Measurements from ENCODE around the gene ATP8B1. TPM values are rescaled to one million over a fixed set of nuclear protein-coding genes. Genes with fewer than 3 reads are reported as not detected.
"Not testable (repeated sequence)": the region's sequence is repeated elsewhere in the genome, so short reads cannot be mapped to it uniquely, and the experiment has no call there.

Gene ATP8B1
- 10.5 TPM for total RNA-seq

DNA sequence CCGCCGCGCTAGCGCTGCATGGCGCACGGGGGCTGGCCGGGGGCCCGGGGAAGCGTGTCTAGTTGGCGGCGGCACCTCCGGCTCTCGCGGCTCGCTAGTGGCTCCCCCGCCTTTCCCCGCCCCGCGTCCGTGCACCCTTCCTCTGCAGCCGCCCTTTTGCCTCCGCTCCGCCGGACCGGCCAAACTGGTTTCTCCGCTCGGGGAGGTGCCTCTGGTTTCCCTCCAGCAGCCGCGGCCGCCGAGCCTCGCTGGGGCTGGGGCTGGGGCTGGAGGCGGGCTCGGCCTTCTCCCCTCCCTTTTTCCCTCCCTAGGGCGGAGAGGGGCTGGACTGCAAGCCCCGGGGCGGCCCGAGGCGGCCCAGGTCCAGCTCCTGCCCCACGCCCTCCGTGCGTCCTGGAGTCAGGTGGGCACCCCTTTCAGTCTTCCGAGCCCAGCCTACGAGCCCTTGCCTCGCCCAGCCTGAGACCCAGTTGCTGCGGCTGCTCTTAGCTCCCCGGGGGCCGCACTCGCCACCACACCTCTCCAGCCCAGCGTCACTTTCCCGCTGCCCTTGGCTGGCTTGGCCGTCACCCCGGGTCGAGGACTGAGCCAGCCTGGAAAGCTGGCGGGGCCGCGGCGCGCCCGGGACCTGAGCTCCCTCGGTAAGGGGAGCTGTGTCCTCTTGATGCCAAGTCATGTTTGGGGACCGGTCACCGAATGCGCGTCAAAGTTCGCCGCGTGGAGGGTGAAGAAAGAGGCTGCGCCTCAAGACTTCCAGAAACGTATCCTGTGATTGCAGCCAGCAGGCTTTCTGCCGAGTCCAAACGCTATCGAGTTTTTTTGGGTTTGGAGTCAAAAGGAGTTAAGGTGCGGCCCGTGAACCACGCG is at the start of gene ATP8B1:
TSS of gene ATP8B1 (minus strand) at position 213 of the 867 bp plus-strand sequence. CDS start 71,508 bp downstream, outside the sequence.
- intact Hi-C loops (cut with DNase I), result loop anchor here (1.0 kb wide), 1 partner anchor 13 kb away; no protein-coding TSS in a partner anchor
- DNase-seq (ENCODE audit: low spot score), result peak; percentile 75

DNA sequence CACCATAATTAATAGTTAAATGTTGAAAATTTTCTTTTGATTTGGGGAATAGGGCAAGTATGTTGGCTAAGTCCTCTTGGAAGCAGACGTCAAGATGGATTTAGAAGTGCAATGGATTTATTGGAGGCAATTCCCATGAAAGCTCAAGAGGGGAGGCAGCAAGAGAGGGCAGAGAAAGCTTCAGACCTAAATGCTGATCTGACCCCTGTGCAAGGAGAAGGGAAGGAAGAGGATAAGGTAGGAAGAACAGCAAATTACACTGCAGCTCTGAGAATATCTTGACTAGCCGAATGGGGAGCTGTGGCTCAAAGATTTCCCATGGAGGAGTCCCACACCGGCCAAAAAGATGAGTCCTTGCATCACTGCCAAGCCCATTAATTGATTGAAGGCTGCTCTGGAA is 46.9 kb upstream of the ATP8B1 start:
- intact Hi-C loops (cut with DNase I), result no loop called here
- ATAC-seq (no peak), DNase-seq (ENCODE audit: low spot score) (no peak)

More for the DNA sequence above, at the start of gene ATP8B1:
- ATAC-seq, result peak; percentile 82

DNA sequence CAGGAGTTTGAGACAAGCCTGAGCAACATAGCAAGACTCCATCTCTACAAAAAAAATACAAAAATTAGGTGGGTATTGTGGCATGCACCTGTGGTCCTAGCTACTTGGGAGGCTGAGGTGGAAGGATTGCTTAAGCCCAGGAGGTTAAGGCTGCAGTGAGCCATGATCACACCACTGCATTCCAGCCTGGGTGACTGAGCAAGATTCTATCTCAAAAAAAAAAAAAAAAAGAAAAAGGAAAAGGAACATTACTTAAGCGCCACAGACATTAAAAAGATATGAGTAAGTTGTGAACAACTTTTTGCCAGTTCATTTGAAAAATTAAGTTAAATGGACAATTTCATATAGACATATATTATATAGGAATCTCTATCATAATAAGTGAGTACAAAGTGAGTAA is 45.3 kb upstream of the ATP8B1 start:
- DNase-seq (ENCODE audit: low spot score); ATAC-seq; intact Hi-C loops (cut with DNase I): not testable (repeated sequence)

DNA sequence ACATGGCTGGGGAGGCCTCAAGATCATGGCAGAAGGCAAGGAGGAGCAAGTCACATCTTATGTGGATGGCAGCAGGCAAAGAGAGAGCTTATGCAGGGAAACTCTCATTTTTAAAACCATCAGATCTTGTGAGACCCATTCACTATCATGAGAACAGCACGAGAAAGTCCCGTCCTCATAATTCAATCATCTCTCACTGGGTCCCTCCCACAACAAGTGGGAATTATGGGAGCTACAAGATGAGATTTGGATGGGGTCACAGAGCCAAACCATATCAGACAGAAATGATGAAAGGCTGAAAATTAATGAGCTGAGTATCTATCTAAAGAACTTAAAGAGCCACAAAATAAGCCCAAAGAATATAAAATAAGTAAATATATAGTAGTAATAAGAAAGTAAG is 44.3 kb upstream of the ATP8B1 start:
- ATAC-seq; intact Hi-C loops (cut with DNase I); DNase-seq (ENCODE audit: low spot score): not testable (repeated sequence)

DNA sequence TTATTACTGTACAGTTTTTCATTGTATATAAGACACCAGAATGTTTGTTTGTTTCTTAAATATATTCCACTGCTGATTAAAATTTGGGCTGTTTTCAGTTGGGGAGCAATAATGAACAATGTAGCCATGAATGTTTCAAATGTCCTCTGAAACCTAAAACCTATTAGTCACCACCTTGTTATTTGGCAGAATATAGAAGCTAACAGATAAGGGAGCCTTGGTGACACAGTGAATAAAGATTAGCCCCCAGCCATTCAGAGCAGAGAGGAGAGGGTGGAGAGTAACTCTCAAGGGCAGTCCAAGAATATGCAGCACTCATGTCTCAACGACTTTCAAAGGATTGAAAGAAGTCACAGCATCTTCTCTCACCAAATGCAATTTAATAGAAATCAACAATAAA is 43.1 kb upstream of the ATP8B1 start:
- intact Hi-C loops (cut with DNase I), result no loop called here
- ATAC-seq, result no peak
- no peak for DNase-seq (ENCODE audit: low spot score)

DNA sequence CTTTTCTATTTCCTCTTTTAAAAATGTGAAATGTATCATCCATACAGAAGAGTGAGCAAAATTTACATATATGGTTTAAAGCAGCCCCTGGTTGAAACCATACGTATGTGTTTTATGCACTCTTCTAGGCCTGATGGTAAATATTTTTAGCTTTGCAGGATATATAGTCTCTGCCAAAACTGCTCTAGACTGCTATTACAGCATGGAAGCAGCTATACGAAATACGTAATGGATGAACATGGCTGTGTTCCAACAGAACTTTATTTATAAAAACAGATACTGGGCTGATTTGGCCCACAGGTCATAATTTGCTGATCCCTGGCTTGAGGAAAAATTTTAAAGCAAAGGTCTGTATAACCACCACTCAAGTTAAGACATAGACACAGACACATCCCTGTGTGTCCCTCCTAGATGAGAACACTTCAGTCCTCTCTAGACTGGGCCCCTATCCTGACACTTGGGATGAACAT is 42.5 kb upstream of the ATP8B1 start:
- intact Hi-C loops (cut with DNase I), result no loop called here
- no peak for ATAC-seq
- no peak for DNase-seq (ENCODE audit: low spot score)

DNA sequence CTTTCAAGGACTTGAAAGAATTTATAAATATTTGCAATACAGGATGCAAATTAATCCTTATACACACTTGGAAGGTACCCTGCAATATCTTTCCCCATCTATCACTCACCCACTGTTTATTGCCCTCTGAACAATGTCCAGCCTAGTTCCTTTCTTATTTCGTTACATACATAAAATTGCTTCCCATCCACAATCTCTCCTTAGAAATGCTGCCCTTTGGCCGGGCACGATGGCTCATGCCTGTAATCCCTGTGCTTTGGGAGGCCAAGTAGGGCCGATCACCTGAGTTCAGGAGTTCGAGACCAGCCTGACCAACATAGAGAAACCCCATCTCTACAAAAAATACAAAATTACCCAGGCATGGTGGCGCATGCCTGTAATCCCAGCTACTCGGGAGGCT is 41.2 kb upstream of the ATP8B1 start:
- ATAC-seq, result no peak
- intact Hi-C loops (cut with DNase I), result no loop called here
- DNase-seq (ENCODE audit: low spot score), result no peak

DNA sequence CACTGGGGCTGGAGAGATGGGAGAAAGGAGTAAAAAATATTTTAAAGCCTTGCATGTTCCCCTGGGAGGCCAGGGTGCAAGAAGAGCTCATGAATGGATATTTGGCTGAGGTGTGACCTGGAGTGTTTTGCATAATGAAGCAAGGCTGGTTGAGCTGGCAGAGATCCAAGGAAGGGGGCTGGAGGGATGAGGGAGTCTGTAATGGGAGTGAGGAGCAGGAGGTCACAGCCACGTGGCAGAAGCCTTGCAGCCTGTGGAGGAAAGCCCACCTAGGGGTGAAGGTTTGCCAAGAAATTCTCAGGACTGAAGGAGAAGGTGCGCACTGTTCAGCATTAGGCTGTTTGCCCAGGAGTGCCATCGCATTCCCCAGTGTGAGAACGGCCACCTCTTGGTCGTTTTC is 40.3 kb upstream of the ATP8B1 start:
- ATAC-seq (no peak), DNase-seq (ENCODE audit: low spot score) (no peak)
- intact Hi-C loops (cut with DNase I), result no loop called here

DNA sequence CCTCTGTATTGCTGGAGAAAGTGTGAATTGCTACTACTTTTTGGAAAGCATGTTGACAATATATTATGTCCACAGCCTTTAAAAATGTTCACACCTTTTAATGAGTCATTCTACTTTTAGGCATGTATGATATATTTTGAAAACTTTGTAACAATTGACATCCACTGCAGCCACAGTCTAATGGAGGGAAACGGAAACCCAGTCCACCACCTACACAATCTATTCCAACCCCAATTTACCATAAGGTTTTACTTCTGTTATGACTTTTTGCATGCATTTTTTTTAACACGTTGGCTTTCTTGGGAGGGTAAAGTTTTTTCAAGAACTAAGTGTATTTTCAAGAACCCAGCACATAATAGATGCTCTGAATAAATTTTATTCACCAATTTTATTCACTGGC is 38.5 kb upstream of the ATP8B1 start:
- intact Hi-C loops (cut with DNase I), result no loop called here
- DNase-seq (ENCODE audit: low spot score), result no peak
- ATAC-seq, result no peak

DNA sequence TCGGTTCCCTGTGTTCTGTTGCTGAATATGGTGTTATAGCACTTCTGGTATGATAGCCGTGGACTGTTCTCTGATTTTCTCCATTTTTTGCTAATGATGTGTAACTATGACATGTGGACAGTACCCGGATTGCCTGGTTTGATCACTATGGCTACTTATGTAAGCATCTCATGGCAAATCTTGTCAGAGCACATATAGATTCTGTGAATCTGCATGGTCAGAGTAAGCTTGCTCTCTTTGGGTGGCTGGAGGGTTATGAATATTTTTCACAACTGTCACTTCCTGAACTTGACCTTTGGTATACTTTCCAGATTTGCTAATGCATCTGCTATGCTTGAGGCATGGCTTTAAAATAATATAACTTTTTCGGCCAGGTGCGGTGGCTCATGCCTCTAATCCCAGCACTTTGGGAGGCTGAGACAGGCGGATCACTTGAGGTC is 36.8 kb upstream of the ATP8B1 start:
- intact Hi-C loops (cut with DNase I), result no loop called here
- DNase-seq (ENCODE audit: low spot score) (no peak), ATAC-seq (no peak)

DNA sequence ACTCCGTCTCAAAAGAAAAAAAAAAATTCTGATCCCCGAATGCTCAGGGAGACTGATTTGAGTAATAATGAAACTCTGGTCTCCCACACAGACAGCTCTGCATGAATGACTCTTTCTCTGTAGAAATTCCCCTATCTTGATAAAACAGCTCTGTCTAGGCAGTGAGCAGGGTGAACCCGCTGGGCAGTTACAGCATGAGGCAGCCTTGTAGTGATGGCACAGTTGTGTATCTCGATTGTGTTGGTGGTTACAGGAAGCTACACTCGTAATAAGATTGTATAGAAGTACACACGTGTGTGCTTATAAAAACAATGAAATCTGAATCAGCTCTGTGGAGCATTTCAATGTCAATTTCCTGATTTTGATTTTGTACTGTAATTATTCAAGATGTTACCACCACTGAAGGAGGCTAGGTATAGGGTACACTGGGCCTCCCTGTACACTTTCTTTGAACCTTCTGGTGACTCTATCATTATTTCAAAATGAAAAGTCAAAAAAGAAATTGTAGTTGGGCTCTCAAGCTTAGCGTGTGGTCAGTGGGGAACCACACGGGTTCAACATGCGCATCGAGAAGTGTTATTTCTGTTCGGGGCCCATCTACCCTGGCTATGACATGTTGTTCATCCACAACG is 34.9 kb upstream of the ATP8B1 start:
- DNase-seq (ENCODE audit: low spot score) (no peak), ATAC-seq (no peak)
- intact Hi-C loops (cut with DNase I), result no loop called here

DNA sequence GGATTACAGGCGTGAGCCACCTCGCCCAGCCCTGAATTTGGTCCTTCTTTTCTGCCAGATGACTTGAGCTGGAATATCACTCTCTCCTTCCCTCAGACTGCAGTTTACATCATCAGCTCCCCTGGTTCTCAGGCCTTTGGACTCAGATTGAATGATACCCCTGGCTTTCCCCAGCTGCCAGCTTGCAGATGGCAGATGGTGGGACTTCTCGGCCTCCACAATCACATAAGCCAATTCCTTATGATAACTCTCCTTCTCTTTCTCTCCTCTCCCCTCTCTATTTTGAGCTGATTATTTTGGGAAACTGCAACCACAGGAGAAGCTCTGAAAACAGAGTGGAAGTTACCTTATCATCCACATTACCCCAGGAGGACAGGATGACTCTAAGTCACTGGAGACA is 33.4 kb upstream of the ATP8B1 start:
- no peak for DNase-seq (ENCODE audit: low spot score)
- ATAC-seq, result no peak
- intact Hi-C loops (cut with DNase I), result no loop called here

DNA sequence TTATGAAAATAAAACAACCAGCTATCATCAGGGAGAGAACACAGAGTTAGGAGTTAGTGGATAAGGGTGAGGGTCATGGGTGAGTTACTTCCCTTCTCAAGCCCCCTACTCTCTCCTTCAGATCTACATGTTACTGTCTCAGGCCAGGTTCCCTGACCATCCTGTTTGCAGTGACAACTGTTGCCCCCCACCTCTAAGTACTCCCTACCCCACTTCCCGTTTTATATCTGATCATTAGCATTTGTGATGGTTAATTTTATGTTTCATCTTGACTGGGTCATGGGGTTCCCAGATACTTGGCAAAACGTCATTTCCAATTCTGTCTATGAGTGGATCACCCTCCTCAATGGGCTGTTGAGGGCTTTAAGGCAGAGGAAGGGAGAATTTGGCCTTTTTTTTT is 32.8 kb upstream of the ATP8B1 start:
- intact Hi-C loops (cut with DNase I), result no loop called here
- DNase-seq (ENCODE audit: low spot score), result no peak

DNA sequence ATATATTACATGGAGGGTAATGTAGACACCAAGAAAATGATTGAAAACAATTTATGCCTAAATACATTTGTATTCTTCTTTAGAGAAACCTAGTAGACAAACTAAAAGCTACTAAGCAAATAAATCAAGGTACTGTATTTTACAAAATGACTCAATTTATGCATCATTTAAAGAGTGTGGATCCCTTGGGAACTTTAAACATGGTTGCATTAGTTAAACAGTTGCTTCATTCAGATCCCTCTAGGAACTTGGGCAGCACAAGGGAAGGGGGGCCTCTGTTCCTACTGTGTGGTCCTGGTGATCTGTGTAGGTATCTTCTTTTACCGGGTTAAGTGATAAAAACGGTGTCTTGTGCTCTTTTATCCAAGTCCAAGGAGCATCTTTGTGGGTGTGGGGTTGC is 31.5 kb upstream of the ATP8B1 start:
- intact Hi-C loops (cut with DNase I), result no loop called here
- ATAC-seq, result no peak
- DNase-seq (ENCODE audit: low spot score), result no peak

More for the DNA sequence above, 32.8 kb upstream of the ATP8B1 start:
- no peak for ATAC-seq

DNA sequence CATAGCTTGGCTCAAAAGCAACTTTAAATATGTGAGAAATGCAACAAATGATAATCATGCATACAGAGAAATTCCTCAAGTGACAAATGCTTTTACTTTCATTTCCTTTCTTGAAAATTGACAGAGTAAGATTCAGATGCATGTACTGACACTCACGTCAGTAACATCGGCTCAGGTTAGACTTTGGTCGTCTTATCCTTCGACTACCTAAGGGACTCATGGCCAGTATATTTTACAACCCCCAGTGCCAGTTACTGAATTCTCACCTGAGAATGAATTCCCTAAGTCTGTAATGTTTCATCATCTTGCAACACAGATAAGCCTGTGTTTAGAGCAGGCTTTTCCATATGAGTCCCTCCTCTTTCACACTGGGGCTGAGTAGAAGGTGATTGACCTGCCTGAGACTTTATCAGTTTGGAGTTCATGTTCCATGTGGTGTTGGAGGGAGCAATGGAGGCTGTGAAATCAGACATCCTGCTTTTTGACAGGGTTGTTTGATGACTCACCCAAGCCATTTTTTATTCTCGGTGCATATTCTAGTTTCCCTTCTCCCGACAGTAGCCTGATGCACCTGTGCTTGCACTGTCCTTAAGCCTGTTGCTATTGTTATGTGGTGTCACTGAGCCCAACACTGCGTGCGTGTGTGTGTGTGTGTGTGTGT is 30.5 kb upstream of the ATP8B1 start:
- ATAC-seq (no peak), DNase-seq (ENCODE audit: low spot score) (no peak)
- intact Hi-C loops (cut with DNase I), result no loop called here

DNA sequence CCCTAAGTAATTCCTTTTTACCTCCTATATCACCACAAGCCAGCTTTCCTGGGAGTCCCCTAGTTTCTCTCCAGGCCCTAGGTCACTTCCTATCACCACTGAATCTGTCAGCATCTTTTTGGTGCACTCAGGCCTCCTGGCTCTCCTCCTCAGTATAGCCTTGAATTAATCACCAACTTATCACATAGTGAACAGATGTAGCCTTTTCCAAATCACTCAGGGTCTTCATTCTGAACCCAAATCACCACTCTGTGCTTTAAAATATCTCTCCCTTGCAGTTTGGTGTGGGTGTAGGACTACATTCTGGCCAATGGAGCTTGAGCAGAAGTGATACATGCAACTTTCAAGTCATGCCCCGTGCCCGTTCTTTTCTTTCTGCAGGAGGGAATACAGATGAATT is 29.6 kb upstream of the ATP8B1 start:
- ATAC-seq, result no peak
- intact Hi-C loops (cut with DNase I), result no loop called here

DNA sequence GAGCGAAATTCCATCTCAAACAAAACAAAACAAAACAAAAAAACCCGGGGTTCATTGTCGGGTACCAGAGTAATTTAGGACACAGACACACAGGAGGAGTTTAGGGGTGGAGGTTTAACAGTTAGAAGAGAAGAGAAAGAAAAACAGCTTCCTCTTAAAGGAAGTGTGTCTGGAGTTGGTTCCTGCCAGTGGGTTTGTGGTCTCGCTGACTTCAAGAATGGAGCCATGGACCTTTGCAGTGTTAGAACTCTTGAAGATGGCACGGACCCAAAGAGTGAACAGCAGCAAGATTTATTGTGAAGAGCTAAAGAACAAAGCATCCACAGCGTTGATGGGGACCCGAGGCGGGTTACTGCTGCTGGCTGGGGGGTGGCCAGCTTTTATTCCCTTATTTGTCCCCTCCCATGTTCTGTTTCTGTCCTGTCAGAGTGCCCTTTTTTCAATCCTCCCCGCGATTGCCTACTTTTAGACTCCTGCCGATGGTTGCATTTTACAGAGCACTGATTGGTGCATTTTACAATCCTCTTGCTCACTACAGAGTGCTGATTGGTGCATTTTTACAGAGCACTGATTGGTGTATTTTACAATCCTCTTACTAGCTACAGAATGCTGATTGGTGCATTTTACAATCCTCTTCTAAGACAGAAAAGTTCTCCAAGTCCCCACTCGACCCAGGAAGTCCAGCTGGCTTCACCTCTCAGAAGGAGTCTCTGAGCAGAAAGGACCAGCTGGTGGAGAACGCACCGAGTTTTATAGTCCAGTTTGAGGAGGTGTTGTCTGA is 28.7 kb upstream of the ATP8B1 start:
- DNase-seq (ENCODE audit: low spot score) (no peak), ATAC-seq (no peak)
- intact Hi-C loops (cut with DNase I), result no loop called here

More for the DNA sequence above, 29.6 kb upstream of the ATP8B1 start:
- DNase-seq (ENCODE audit: low spot score), result no peak

DNA sequence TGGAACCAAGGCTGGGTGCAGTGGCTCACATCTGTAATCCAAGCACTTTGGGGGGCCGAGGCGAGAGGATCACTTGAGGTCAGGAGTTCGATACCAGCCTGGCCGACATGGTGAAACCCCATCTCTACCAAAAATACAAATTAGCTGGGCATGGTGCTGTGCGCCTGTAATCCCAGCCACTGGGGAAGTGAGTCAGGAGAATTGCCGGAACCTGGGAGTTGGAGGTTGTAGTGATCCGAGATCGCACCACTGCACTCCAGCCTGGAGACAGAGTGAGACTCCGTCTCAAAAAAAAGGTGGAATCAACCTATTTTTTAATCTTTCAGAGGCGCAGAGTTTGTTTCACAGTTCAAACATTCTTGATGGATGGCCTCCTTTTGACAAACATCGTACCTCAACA is 24.5 kb upstream of the ATP8B1 start:
- DNase-seq (ENCODE audit: low spot score) (no peak), ATAC-seq (no peak)
- intact Hi-C loops (cut with DNase I), result no loop called here

DNA sequence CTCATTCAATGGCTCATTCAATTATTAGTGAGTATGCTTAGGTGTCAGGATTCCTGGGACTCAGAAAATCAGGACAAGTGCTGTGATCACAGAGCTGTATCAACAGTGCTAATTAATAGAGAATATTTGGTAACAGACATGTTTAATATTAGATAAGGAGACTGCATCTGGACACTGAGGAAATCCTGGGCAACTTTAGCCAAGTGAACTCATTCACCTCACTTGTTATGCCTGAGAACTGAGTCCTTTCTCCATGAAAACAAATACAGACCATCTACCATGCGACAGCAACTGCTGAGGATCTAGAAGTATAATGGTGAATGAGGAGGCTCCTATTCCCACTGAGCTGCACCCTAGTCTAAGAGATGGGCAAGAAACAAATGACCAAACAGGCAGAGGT is 23.1 kb upstream of the ATP8B1 start:
- DNase-seq (ENCODE audit: low spot score) (no peak), ATAC-seq (no peak)
- intact Hi-C loops (cut with DNase I), result no loop called here

Measured in sciatic nerve (tissue), 2 donors.